Activated naive CD4-positive, alpha-beta T cell treated with anti-CD3 and anti-CD28 coated beads, Interleukin-2, amount 10 ng/mL, durations not matched to agents 7 days and 5 days (primary cell): Measurements from ENCODE around the gene TM9SF2.

Source experiments
- CTCF ChIA-PET: fragments of 350-600 bp; sonication (Branson Sonifier 250); formaldehyde crosslinking; loops from one replicate; lab custom pipeline; 2021; ENCODE audit warnings: antibody characterized with exemption; lab: Charles Lee
- DNase-seq: peaks from one replicate; pipeline ENCODE4 v3.0.0-alpha.2; 2020
- H3K27ac Mint-ChIP-seq: one replicate; pipeline ENCODE4 v1.8.0; 2021; ENCODE audit warnings: mild to moderate bottlenecking, moderate library complexity, mixed read lengths
- H3K27me3 Mint-ChIP-seq: one replicate; pipeline ENCODE4 v1.8.0; 2021; ENCODE audit warnings: mild to moderate bottlenecking, mixed read lengths
- H3K36me3 Mint-ChIP-seq: one replicate; pipeline ENCODE4 v1.8.0; 2021; ENCODE audit warnings: mixed read lengths
- H3K4me1 Mint-ChIP-seq: one replicate; pipeline ENCODE4 v1.8.0; 2021; ENCODE audit warnings: mixed read lengths
- H3K4me3 Mint-ChIP-seq: one replicate; pipeline ENCODE4 v1.8.0; 2021; ENCODE audit warnings: mild to moderate bottlenecking, moderate library complexity, mixed read lengths
- H3K9me3 Mint-ChIP-seq: one replicate; pipeline ENCODE4 v1.8.0; 2021; ENCODE audit warnings: mixed read lengths

The TM9SF2 gene

GRCh38 chr13:99527301-99527700 is 26.0 kb downstream of the TM9SF2 start:
- peaks cover 5% of the 10 kb centered on the region for H3K9me3 Mint-ChIP-seq
- H3K4me1 Mint-ChIP-seq = peaks cover 28% of the 10 kb centered on the region
- peak overlapping the region; percentile 50 for H3K27ac Mint-ChIP-seq
- DNase-seq = peak; percentile 59
- CTCF ChIA-PET = interaction anchor here (0.7 kb wide), 1 partner anchor 633 kb away, joined by 4 read pairs; no protein-coding TSS in a partner anchor
- peaks cover 67% of the 10 kb centered on the region for H3K36me3 Mint-ChIP-seq
- H3K4me3 Mint-ChIP-seq = no peak overlapping the region
- H3K27me3 Mint-ChIP-seq = no peaks in the 10 kb centered on the region

- CTCF ChIA-PET = interaction anchor here (0.7 to 1.6 kb wide), 6 partner anchors 16 to 217 kb away, joined by 3 to 8 read pairs (median 3); no protein-coding TSS in a partner anchor
- Mint-ChIP-seq H3K27ac (no peak overlapping the region), H3K36me3 (peaks cover 62% of the 10 kb centered on the region), H3K4me3 (no peak overlapping the region), H3K9me3 (peaks cover 5% of the 10 kb centered on the region), H3K4me1 (peaks cover 28% of the 10 kb centered on the region), H3K27me3 (no peaks in the 10 kb centered on the region)
- DNase-seq = peak; percentile 74
Observed at GRCh38 chr13:99528547-99528946, 27.3 kb downstream of the TM9SF2 start.

GRCh38 chr13:99536023-99536422 is 34.8 kb downstream of the TM9SF2 start:
- DNase-seq = no peak
- no peaks in the 10 kb centered on the region for H3K27me3 Mint-ChIP-seq
- H3K4me1 Mint-ChIP-seq = peaks cover 19% of the 10 kb centered on the region
- no peak overlapping the region for H3K27ac Mint-ChIP-seq
- CTCF ChIA-PET = no interaction called here
- H3K9me3 Mint-ChIP-seq = no peaks in the 10 kb centered on the region
- no peak overlapping the region for H3K4me3 Mint-ChIP-seq
- H3K36me3 Mint-ChIP-seq = peaks cover 42% of the 10 kb centered on the region

GRCh38 chr13:99540530-99540929 is 39.3 kb downstream of the TM9SF2 start:
- Mint-ChIP-seq H3K9me3 (no peaks in the 10 kb centered on the region), H3K27ac (peak overlapping the region; percentile 85), H3K27me3 (no peaks in the 10 kb centered on the region), H3K4me1 (peaks cover 52% of the 10 kb centered on the region), H3K4me3 (no peak overlapping the region), H3K36me3 (peaks cover 64% of the 10 kb centered on the region)
- CTCF ChIA-PET = interaction anchor here (1.2 kb wide), 1 partner anchor 14 kb away, joined by 3 read pairs; no protein-coding TSS in a partner anchor
- no peak for DNase-seq

- peak; percentile 72 for DNase-seq
- peaks cover 73% of the 10 kb centered on the region for H3K4me1 Mint-ChIP-seq
Observed at GRCh38 chr13:99542788-99543406, 41.6 kb downstream of the TM9SF2 start.

GRCh38 chr13:99545361-99545760 is 44.1 kb downstream of the TM9SF2 start:
- Mint-ChIP-seq H3K9me3 (no peaks in the 10 kb centered on the region), H3K27ac (peak overlapping the region; percentile 61), H3K36me3 (peaks cover 83% of the 10 kb centered on the region), H3K4me3 (no peak overlapping the region), H3K27me3 (no peaks in the 10 kb centered on the region), H3K4me1 (peaks cover 82% of the 10 kb centered on the region)
- CTCF ChIA-PET = interaction anchor here (0.6 kb wide), 1 partner anchor 24 kb away, joined by 3 read pairs; no protein-coding TSS in a partner anchor
- DNase-seq = no peak

More at GRCh38 chr13:99542788-99543406, 41.6 kb downstream of the TM9SF2 start:
- Mint-ChIP-seq H3K4me3 (peak overlapping the region; percentile 39), H3K27me3 (no peaks in the 10 kb centered on the region), H3K27ac (peak overlapping the region; percentile 91), H3K9me3 (no peaks in the 10 kb centered on the region), H3K36me3 (peaks cover 78% of the 10 kb centered on the region)
- CTCF ChIA-PET = interaction anchor here (1.2 kb wide), 1 partner anchor 69 kb away, joined by 3 read pairs; no protein-coding TSS in a partner anchor

- peaks cover 76% of the 10 kb centered on the region for H3K4me1 Mint-ChIP-seq
- DNase-seq = no peak
- no peaks in the 10 kb centered on the region for H3K27me3 Mint-ChIP-seq
- no peak overlapping the region for H3K27ac Mint-ChIP-seq
- CTCF ChIA-PET = interaction anchor here (0.6 kb wide), 2 partner anchors 17 to 24 kb away, joined by 3 read pairs; no protein-coding TSS in a partner anchor
- no peak overlapping the region for H3K4me3 Mint-ChIP-seq
- no peaks in the 10 kb centered on the region for H3K9me3 Mint-ChIP-seq
- H3K36me3 Mint-ChIP-seq = peaks cover 80% of the 10 kb centered on the region
Observed at GRCh38 chr13:99545979-99546378, 44.7 kb downstream of the TM9SF2 start.

GRCh38 chr13:99546878-99547277 is 45.6 kb downstream of the TM9SF2 start:
- peak overlapping the region; percentile 70 for H3K27ac Mint-ChIP-seq
- peaks cover 79% of the 10 kb centered on the region for H3K36me3 Mint-ChIP-seq
- CTCF ChIA-PET = interaction anchor here (0.6 kb wide), 1 partner anchor 18 kb away, joined by 3 read pairs; no protein-coding TSS in a partner anchor
- H3K9me3 Mint-ChIP-seq = no peaks in the 10 kb centered on the region
- DNase-seq = no peak
- H3K4me3 Mint-ChIP-seq = no peak overlapping the region
- peaks cover 67% of the 10 kb centered on the region for H3K4me1 Mint-ChIP-seq
- no peaks in the 10 kb centered on the region for H3K27me3 Mint-ChIP-seq

GRCh38 chr13:99548448-99548847 is 47.2 kb downstream of the TM9SF2 start:
- Mint-ChIP-seq H3K9me3 (no peaks in the 10 kb centered on the region), H3K27ac (peak overlapping the region; percentile 81), H3K27me3 (no peaks in the 10 kb centered on the region), H3K4me1 (peaks cover 54% of the 10 kb centered on the region), H3K36me3 (peaks cover 80% of the 10 kb centered on the region), H3K4me3 (no peak overlapping the region)
- DNase-seq = no peak
- CTCF ChIA-PET = interaction anchor here (0.9 kb wide), 1 partner anchor 105 kb away, joined by 3 read pairs; no protein-coding TSS in a partner anchor

- no peak for DNase-seq
- CTCF ChIA-PET = no interaction called here
- Mint-ChIP-seq H3K27ac (no peak overlapping the region), H3K27me3 (no peaks in the 10 kb centered on the region), H3K36me3 (peaks cover 78% of the 10 kb centered on the region), H3K4me3 (no peak overlapping the region), H3K9me3 (no peaks in the 10 kb centered on the region), H3K4me1 (peaks cover 20% of the 10 kb centered on the region)
Observed at GRCh38 chr13:99553033-99553432, 51.8 kb downstream of the TM9SF2 start.

GRCh38 chr13:99555149-99555548 is 53.9 kb downstream of the TM9SF2 start:
- peaks cover 3% of the 10 kb centered on the region for H3K4me1 Mint-ChIP-seq
- H3K27me3 Mint-ChIP-seq = no peaks in the 10 kb centered on the region
- peak overlapping the region; percentile 11 for H3K27ac Mint-ChIP-seq
- H3K9me3 Mint-ChIP-seq = no peaks in the 10 kb centered on the region
- no peak overlapping the region for H3K4me3 Mint-ChIP-seq
- peaks cover 74% of the 10 kb centered on the region for H3K36me3 Mint-ChIP-seq
- DNase-seq = no peak
- CTCF ChIA-PET = no interaction called here

GRCh38 chr13:99556867-99557443 is 55.7 kb downstream of the TM9SF2 start:
- no peak for DNase-seq
- H3K27me3 Mint-ChIP-seq = no peaks in the 10 kb centered on the region
- H3K27ac Mint-ChIP-seq = no peak overlapping the region
- H3K4me3 Mint-ChIP-seq = no peak overlapping the region
- H3K36me3 Mint-ChIP-seq = peaks cover 69% of the 10 kb centered on the region
- CTCF ChIA-PET = no interaction called here
- H3K9me3 Mint-ChIP-seq = no peaks in the 10 kb centered on the region
- H3K4me1 Mint-ChIP-seq = no peaks in the 10 kb centered on the region

- CTCF ChIA-PET = no interaction called here
- DNase-seq = no peak
- peaks cover 67% of the 10 kb centered on the region for H3K36me3 Mint-ChIP-seq
- H3K27me3 Mint-ChIP-seq = no peaks in the 10 kb centered on the region
- H3K9me3 Mint-ChIP-seq = no peaks in the 10 kb centered on the region
- no peaks in the 10 kb centered on the region for H3K4me1 Mint-ChIP-seq
- no peak overlapping the region for H3K27ac Mint-ChIP-seq
- no peak overlapping the region for H3K4me3 Mint-ChIP-seq
Observed at GRCh38 chr13:99558570-99559180, 57.4 kb downstream of the TM9SF2 start.

GRCh38 chr13:99559560-99559959 is 58.3 kb downstream of the TM9SF2 start:
- Mint-ChIP-seq H3K27ac (no peak overlapping the region), H3K36me3 (peaks cover 65% of the 10 kb centered on the region), H3K9me3 (no peaks in the 10 kb centered on the region), H3K4me1 (no peaks in the 10 kb centered on the region), H3K27me3 (no peaks in the 10 kb centered on the region), H3K4me3 (no peak overlapping the region)
- DNase-seq = no peak
- CTCF ChIA-PET = no interaction called here
